Suprapubic skin (tissue), 4 donors: ENCODE data around the gene SENP2. TPM values are rescaled to one million over a fixed set of nuclear protein-coding genes. Genes with fewer than 3 reads are reported as not detected.
A peak's percentile ranks its signal among the peaks of the same experiment; 100 is the strongest.
"Not testable (repeated sequence)": the region's sequence is repeated elsewhere in the genome, so short reads cannot be mapped to it uniquely, and the experiment has no call there.

ENCODE experiments used
- DNase-seq, 2 donors: peaks; one replicate each; pipeline ENCODE4 v3.0.0-alpha.2; 2019; ENCODE audit warnings: low spot score in 2 of 2
- H3K27ac ChIP-seq: fragments of 200-600 bp; sonication (generic); one replicate; pipeline ENCODE4 v1.5.1; 2019
- H3K27me3 ChIP-seq: fragments of 200-600 bp; sonication (generic); one replicate; pipeline ENCODE4 v1.5.1; 2019
- H3K36me3 ChIP-seq: fragments of 200-600 bp; sonication (generic); one replicate; pipeline ENCODE4 v1.5.1; 2019
- H3K4me1 ChIP-seq: fragments of 200-600 bp; sonication (generic); one replicate; pipeline ENCODE4 v1.5.1; 2019
- H3K4me3 ChIP-seq: fragments of 200-600 bp; sonication (generic); one replicate; pipeline ENCODE4 v1.5.1; 2019; ENCODE audit warnings: mild to moderate bottlenecking
- H3K9me3 ChIP-seq: fragments of 200-600 bp; sonication (generic); one replicate; pipeline ENCODE4 v1.5.1; 2019
- EP300 ChIP-seq: sonication (generic); formaldehyde crosslinking; IDR thresholded peaks from one replicate; pipeline ENCODE4 v1.6.1; 2017; ENCODE audit warnings: antibody characterized with exemption
- POLR2A ChIP-seq, 2 donors: fragments of 450-650 bp; IDR thresholded peaks; one replicate each; pipeline ENCODE4 v1.6.1; 2017; ENCODE audit warnings: antibody characterized with exemption in 2 of 2, mild to moderate bottlenecking in 2 of 2, moderate library complexity in 2 of 2
- POLR2AphosphoS5 ChIP-seq, 3 donors: sonication (generic); formaldehyde crosslinking; IDR thresholded peaks; one replicate each; pipeline ENCODE4 v1.6.1; 2017; ENCODE audit warnings: antibody characterized with exemption in 3 of 3
- WGBS: methylation state at CpG from one replicate; pipeline ENCODE4 v1.1.5; 2018; 5-methylcytosine and 5-hydroxymethylcytosine counted together
- total RNA-seq, 4 donors: library from RNA; depleted of rRNA; stranded (reverse); fragments of >200 nt; gene quantifications; one replicate each; pipeline ENCODE4 v1.1.0, GENCODE V29; 2016
- TF ChIP-seq, protein P1 (sequence below), 2 donors: fragments of 200-600 bp in 1 of 2; fragments of 450-650 bp in 1 of 2; sonication (generic) in 1 of 2; IDR thresholded peaks; one replicate each; pipeline ENCODE4 v1.5.1; 2016 to 2019; ENCODE audit warnings: antibody characterized with exemption in 2 of 2, mild to moderate bottlenecking in 1 of 2, moderate library complexity in 1 of 2

SENP2 gene
- total RNA-seq, 4 donors from 2014 or later, result 23.1 to 34.2 (median 28.1) TPM

DNA sequence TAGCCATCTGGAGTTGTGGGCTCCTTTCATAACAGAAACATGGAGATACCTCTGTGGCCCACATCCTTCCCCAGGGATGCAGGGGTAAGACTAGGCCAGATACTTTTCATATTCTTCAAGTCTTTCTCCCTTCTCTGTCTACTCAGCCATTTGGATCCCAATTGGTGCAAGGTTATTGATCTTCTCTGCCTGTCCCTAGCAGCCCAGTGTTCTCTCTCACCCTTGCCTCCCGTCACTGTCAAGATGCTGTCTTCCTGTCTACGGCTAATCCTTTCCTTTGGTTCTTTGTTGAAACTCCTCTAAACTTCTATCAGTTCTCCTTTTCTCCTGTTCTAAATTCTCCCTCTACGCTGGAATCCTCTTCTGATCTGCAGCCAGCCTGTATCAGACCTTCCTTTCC, 51.3 kb downstream of the SENP2 start:
- 82% methylated on average over 3 of the region's 3 CpGs for WGBS
- Histone ChIP-seq H3K27ac (no peak overlapping the region), H3K4me3 (no peak overlapping the region), H3K4me1 (no peaks in the 10 kb centered on the region), H3K36me3 (no peaks in the 10 kb centered on the region), H3K27me3 (no peaks in the 10 kb centered on the region), H3K9me3 (no peaks in the 10 kb centered on the region)
- TF ChIP-seq, protein P1, sequence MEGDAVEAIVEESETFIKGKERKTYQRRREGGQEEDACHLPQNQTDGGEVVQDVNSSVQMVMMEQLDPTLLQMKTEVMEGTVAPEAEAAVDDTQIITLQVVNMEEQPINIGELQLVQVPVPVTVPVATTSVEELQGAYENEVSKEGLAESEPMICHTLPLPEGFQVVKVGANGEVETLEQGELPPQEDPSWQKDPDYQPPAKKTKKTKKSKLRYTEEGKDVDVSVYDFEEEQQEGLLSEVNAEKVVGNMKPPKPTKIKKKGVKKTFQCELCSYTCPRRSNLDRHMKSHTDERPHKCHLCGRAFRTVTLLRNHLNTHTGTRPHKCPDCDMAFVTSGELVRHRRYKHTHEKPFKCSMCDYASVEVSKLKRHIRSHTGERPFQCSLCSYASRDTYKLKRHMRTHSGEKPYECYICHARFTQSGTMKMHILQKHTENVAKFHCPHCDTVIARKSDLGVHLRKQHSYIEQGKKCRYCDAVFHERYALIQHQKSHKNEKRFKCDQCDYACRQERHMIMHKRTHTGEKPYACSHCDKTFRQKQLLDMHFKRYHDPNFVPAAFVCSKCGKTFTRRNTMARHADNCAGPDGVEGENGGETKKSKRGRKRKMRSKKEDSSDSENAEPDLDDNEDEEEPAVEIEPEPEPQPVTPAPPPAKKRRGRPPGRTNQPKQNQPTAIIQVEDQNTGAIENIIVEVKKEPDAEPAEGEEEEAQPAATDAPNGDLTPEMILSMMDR (IDR thresholded peaks at IDR 0.05), result no peak
- TF ChIP-seq POLR2AphosphoS5 (IDR thresholded peaks at IDR 0.05) (no peak), EP300 (no peak), POLR2A (IDR thresholded peaks at IDR 0.05) (no peak)
- DNase-seq, result no peak

DNA sequence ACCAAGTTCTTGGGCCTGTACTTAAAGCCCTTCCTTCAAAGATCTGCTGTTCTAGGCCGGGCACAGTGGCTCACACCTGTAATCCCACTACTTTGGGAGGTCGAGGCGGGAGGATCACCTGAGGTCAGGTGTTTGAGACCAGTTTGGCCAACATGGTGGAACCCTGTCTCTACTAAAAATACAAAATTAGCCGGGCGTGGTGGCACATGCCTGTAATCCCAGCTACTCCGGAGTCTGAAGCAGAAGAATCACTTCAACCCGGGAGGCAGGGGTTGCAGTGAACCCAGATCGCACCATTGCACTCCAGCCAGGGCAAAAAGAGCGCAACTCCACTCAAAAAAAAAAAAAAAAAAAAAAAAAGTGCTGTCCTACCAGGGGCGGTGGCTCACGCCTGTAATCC, 52.6 kb downstream of the SENP2 start:
- not testable (repeated sequence) for H3K27me3 ChIP-seq, DNase-seq, H3K4me3 ChIP-seq, H3K27ac ChIP-seq, H3K9me3 ChIP-seq, H3K36me3 ChIP-seq, H3K4me1 ChIP-seq
- WGBS, result 98% methylated on average over 11 of the region's 11 CpGs

DNA sequence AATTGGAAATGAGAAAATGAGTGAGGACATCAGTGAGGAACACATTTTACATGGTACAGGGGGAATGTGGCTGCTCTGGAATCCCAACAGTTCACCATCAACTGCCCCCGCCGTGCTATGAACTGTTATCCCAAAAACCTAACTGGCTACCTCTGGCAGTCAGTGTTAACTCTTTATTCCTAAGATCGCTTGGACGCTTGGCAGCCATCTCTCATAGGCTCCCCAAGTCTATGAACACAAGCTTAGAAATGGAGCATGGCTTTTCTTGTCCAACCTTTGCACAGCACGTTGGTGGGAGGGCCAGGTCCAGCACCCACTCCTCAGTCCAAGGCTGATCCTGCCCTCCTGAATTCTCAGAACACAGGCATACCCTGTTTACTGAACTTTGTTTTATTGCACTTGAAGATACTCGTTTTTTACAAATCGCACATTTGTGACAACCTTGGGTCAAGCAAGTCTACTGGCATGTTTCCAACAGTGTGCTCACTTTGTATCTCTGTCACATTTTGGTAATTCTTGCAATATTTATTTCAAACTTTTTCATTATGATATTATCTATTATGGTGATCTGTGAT, 53.6 kb downstream of the SENP2 start:
- no peak for DNase-seq

DNA sequence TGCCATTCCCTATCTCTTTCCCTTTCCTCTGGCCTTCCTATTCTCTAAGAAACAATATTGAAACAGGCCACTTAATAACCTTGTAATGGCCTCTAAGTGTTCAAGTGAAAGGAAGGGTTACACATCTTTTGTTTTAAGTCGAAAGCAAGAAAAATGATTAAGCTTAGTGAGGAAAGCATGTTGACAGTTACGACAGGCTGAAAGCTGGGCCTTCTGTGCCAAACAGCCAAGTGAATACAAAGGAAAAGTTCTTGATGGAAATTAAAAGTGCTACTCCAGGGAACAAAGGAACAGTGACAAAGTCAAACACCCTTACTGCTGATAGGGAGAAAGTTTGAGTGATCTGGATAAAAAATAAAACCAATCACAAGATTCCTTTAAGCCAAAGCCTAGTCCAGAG, 54.2 kb downstream of the SENP2 start:
- no peak for TF ChIP-seq POLR2AphosphoS5 (IDR thresholded peaks at IDR 0.05)
- TF ChIP-seq, protein P1 (IDR thresholded peaks at IDR 0.05), result no peak
- Histone ChIP-seq H3K9me3 (no peaks in the 10 kb centered on the region), H3K27ac (no peak overlapping the region), H3K27me3 (no peaks in the 10 kb centered on the region), H3K4me3 (no peak overlapping the region), H3K36me3 (peaks cover 3% of the 10 kb centered on the region), H3K4me1 (no peaks in the 10 kb centered on the region)
- DNase-seq, result no peak
- WGBS, result 75% methylated on average over 2 of the region's 2 CpGs

More for the DNA sequence above, 53.6 kb downstream of the SENP2 start:
- WGBS, result 74% methylated on average over 7 of the region's 7 CpGs
- TF ChIP-seq, protein P1 (IDR thresholded peaks at IDR 0.05), result no peak
- TF ChIP-seq EP300 (no peak), POLR2AphosphoS5 (IDR thresholded peaks at IDR 0.05) (no peak), POLR2A (IDR thresholded peaks at IDR 0.05) (no peak)
- H3K36me3 ChIP-seq, result no peaks in the 10 kb centered on the region
- no peaks in the 10 kb centered on the region for H3K4me1 ChIP-seq
- H3K27me3 ChIP-seq, result no peaks in the 10 kb centered on the region
- no peak overlapping the region for H3K27ac ChIP-seq
- no peaks in the 10 kb centered on the region for H3K9me3 ChIP-seq
- H3K4me3 ChIP-seq, result no peak overlapping the region

DNA sequence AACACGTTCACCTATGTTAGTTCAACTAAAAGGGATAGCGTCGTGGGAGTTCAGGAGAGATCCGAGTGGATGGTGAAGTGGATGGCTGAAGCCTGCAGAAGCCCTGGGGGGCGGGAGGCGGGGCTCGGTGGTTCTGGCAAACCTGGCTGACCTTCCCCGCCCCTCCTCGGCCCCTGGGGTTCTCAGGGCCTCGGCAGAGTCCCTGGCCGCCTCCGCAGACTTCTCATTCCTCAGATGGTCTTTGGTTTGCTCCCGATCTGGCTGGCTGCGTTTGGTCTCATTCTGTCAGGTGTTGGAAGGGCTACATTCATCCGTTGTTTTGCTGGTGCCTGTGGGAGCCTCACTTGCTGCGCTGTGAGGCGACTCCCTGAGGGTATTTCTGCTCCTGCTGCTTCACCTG, 59.1 kb downstream of the SENP2 start:
- H3K4me3 ChIP-seq, H3K27me3 ChIP-seq, H3K9me3 ChIP-seq, H3K27ac ChIP-seq, H3K4me1 ChIP-seq: not testable (repeated sequence)
- H3K36me3 ChIP-seq, result peaks cover 16% of the 10 kb centered on the region
- DNase-seq, result peak in 1 of 2 donors; percentile 40
- 82% methylated on average over 17 of the region's 17 CpGs for WGBS

DNA sequence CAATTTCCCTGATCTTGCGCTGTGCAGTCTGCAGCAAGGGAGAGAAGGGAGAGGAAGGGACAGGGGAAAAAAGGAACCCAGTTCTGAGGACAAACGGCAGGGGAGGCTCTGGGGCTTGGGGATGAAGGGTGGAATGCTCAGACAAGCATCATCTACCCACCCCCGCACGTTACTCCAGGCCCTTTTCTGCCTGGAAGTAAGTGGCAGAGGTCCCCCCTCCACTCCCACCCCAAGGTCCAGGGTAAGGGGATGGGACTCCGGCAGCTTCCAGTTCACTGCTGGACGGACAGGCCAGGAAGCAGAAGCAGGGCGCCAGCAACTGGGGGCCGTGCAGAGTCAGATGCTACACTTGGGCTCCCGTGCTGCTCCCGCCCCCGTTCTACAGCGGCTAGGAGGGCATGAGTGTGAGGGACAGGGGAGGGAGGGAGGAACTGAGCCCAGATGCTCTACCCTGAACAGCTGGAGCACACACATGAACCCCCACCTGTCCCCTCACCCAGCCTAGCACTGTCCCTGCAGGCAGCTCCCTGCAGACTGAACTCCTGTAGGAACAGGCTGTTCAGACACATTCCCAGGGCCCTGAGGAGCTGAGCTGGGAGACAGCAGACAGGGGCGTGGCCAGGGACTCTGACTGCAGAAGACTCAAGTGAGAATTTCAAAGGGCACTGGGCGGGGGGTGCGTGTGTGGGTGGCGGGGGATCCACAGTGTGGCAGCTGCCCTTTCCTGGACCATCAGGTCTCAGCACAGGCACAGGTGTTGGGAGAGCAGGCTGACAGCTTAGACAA, 59.7 kb downstream of the SENP2 start:
- Histone ChIP-seq H3K4me3 (no peak overlapping the region), H3K27me3 (no peaks in the 10 kb centered on the region), H3K4me1 (no peaks in the 10 kb centered on the region), H3K9me3 (no peaks in the 10 kb centered on the region), H3K36me3 (peaks cover 16% of the 10 kb centered on the region), H3K27ac (no peak overlapping the region)
- 81% methylated on average over 9 of the region's 16 CpGs for WGBS
- DNase-seq, result peak in 1 of 2 donors; percentile 62
- no peak for TF ChIP-seq POLR2A (IDR thresholded peaks at IDR 0.05)
- TF ChIP-seq EP300, result no peak
- TF ChIP-seq, protein P1 (IDR thresholded peaks at IDR 0.05), result no peak
- no peak for TF ChIP-seq POLR2AphosphoS5 (IDR thresholded peaks at IDR 0.05)
